ENCODE measurements around the gene EHMT1. TPM values are rescaled to one million over a fixed set of nuclear protein-coding genes. Genes with fewer than 3 reads are reported as not detected.

The EHMT1 gene
- total RNA-seq, 2 experiments from 2014 or later, result 80.6 to 87.8 TPM

GRCh38 chr9:137774775-137775386 lies 156.1 kb downstream of the EHMT1 start:
- no peaks in the 10 kb centered on the region for H3K9me3 Mint-ChIP-seq
- H3K36me3 ChIP-seq (ENCODE audit: insufficient read depth, low read length), result peaks cover 84% of the 10 kb centered on the region
- no peak overlapping the region for H3K4me3 ChIP-seq (ENCODE audit: low read length)
- H3K27ac Mint-ChIP-seq, result no peak overlapping the region
- ATAC-seq (ENCODE audit: poor library complexity) (no peak), DNase-seq (no peak)
- no peaks in the 10 kb centered on the region for H3K27me3 ChIP-seq (ENCODE audit: control insufficient read depth in 1 of 2, insufficient read depth in 2 of 2, low read length in 2 of 2)
- no peak overlapping the region for H3K27ac ChIP-seq (ENCODE audit: low read depth in 1 of 2, low read length in 2 of 2)
- peaks cover 65% of the 10 kb centered on the region for H3K36me3 Mint-ChIP-seq (ENCODE audit: low read depth)
- CTCF ChIA-PET, result no interaction called here
- peaks cover 4 to 5% of the 10 kb centered on the region in 2 experiments for H3K9me3 ChIP-seq (ENCODE audit: control insufficient read depth in 1 of 2, insufficient read depth in 1 of 2, low read length in 2 of 2)
- H3K4me3 Mint-ChIP-seq, result no peak overlapping the region
- TF ChIP-seq CTCF (IDR thresholded peaks at IDR 0.05), result no peak
- POLR2A ChIA-PET, result no interaction called here
- intact Hi-C loops (cut with DNase I, micrococcal nuclease), result no loop called here
- H3K4me1 ChIP-seq (ENCODE audit: insufficient read depth, low read length), result peaks cover 4% of the 10 kb centered on the region
- no peaks in the 10 kb centered on the region for H3K27me3 Mint-ChIP-seq
- peaks cover 5% of the 10 kb centered on the region for H3K4me1 Mint-ChIP-seq (ENCODE audit: low read depth)

- H3K27ac ChIP-seq (ENCODE audit: low read depth in 1 of 2, low read length in 2 of 2), result no peak overlapping the region
- DNase-seq (no peak), ATAC-seq (ENCODE audit: poor library complexity) (no peak)
- Mint-ChIP-seq H3K27me3 (no peaks in the 10 kb centered on the region), H3K36me3 (ENCODE audit: low read depth) (peaks cover 51% of the 10 kb centered on the region), H3K9me3 (no peaks in the 10 kb centered on the region), H3K27ac (no peak overlapping the region), H3K4me3 (no peak overlapping the region), H3K4me1 (ENCODE audit: low read depth) (no peaks in the 10 kb centered on the region)
- TF ChIP-seq CTCF (IDR thresholded peaks at IDR 0.05), result no peak
- H3K9me3 ChIP-seq (ENCODE audit: control insufficient read depth in 1 of 2, insufficient read depth in 1 of 2, low read length in 2 of 2), result no peaks in the 10 kb centered on the region
- no peak overlapping the region for H3K4me3 ChIP-seq (ENCODE audit: low read length)
- intact Hi-C loops (cut with DNase I, micrococcal nuclease), result no loop called here
- ChIA-PET CTCF (no interaction called here), POLR2A (no interaction called here)
- no peaks in the 10 kb centered on the region for H3K27me3 ChIP-seq (ENCODE audit: control insufficient read depth in 1 of 2, insufficient read depth in 2 of 2, low read length in 2 of 2)
- peaks cover 4% of the 10 kb centered on the region for H3K4me1 ChIP-seq (ENCODE audit: insufficient read depth, low read length)
- H3K36me3 ChIP-seq (ENCODE audit: insufficient read depth, low read length), result peaks cover 73% of the 10 kb centered on the region
Measured at GRCh38 chr9:137776306-137776995, 157.6 kb downstream of the EHMT1 start.

- TF ChIP-seq CTCF (IDR thresholded peaks at IDR 0.05), result no peak
- ChIA-PET CTCF (no interaction called here), POLR2A (no interaction called here)
- Mint-ChIP-seq H3K27me3 (no peaks in the 10 kb centered on the region), H3K36me3 (ENCODE audit: low read depth) (peaks cover 50% of the 10 kb centered on the region), H3K9me3 (no peaks in the 10 kb centered on the region), H3K27ac (no peak overlapping the region), H3K4me3 (no peak overlapping the region), H3K4me1 (ENCODE audit: low read depth) (no peaks in the 10 kb centered on the region)
- no peak overlapping the region for H3K27ac ChIP-seq (ENCODE audit: low read depth in 1 of 2, low read length in 2 of 2)
- no peaks in the 10 kb centered on the region for H3K4me1 ChIP-seq (ENCODE audit: insufficient read depth, low read length)
- intact Hi-C loops (cut with DNase I, micrococcal nuclease), result no loop called here
- no peaks in the 10 kb centered on the region for H3K27me3 ChIP-seq (ENCODE audit: control insufficient read depth in 1 of 2, insufficient read depth in 2 of 2, low read length in 2 of 2)
- DNase-seq, result no peak
- ATAC-seq (ENCODE audit: poor library complexity), result no peak
- H3K4me3 ChIP-seq (ENCODE audit: low read length), result no peak overlapping the region
- H3K9me3 ChIP-seq (ENCODE audit: control insufficient read depth in 1 of 2, insufficient read depth in 1 of 2, low read length in 2 of 2), result no peaks in the 10 kb centered on the region
- peaks cover 80% of the 10 kb centered on the region for H3K36me3 ChIP-seq (ENCODE audit: insufficient read depth, low read length)
Measured at GRCh38 chr9:137777761-137778160, 159.0 kb downstream of the EHMT1 start.

Measured in CD4-positive, alpha-beta T cell (primary cell).